CD4-positive, alpha-beta T cell treated with Interleukin-17A for 1 hour (primary cell): ENCODE data around the gene CBY2.
"Not testable (repeated sequence)": the region's sequence is repeated elsewhere in the genome, so short reads cannot be mapped to it uniquely, and the experiment has no call there.

Source experiments
- DNase-seq: peaks from one replicate; pipeline ENCODE4 v3.0.0-alpha.2; 2020

CBY2 gene, protein sequence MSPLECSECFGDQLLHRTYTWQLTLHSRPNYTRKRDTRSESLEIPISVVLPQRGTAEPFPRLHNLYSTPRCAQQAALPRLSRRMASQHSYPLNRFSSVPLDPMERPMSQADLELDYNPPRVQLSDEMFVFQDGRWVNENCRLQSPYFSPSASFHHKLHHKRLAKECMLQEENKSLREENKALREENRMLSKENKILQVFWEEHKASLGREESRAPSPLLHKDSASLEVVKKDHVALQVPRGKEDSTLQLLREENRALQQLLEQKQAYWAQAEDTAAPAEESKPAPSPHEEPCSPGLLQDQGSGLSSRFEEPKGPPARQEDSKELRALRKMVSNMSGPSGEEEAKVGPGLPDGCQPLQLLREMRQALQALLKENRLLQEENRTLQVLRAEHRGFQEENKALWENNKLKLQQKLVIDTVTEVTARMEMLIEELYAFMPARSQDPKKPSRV

DNA sequence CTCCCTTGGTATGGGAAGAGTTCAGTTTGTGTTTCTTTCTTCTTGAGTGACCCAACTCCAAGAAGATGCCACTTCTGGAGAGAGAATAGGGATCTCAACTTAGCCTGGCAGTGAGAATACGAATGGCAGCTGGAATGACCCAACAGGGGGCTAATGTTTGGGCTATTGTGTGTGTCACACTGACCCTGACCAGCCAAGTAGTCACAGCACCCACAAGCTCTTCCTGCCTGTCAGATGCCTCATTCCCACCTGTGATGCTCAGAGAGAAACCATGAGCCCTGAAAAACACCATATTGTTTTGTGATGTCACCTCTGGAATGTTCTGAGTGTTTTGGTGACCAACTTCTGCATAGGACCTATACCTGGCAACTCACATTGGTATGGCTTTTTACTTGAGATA is at the start of gene CBY2:
Gene CBY2, plus strand, starts transcription at position 233 of the 400 bp plus-strand sequence. Its CDS starts 71 bp downstream, at position 304.
- DNase-seq: no peak

DNA sequence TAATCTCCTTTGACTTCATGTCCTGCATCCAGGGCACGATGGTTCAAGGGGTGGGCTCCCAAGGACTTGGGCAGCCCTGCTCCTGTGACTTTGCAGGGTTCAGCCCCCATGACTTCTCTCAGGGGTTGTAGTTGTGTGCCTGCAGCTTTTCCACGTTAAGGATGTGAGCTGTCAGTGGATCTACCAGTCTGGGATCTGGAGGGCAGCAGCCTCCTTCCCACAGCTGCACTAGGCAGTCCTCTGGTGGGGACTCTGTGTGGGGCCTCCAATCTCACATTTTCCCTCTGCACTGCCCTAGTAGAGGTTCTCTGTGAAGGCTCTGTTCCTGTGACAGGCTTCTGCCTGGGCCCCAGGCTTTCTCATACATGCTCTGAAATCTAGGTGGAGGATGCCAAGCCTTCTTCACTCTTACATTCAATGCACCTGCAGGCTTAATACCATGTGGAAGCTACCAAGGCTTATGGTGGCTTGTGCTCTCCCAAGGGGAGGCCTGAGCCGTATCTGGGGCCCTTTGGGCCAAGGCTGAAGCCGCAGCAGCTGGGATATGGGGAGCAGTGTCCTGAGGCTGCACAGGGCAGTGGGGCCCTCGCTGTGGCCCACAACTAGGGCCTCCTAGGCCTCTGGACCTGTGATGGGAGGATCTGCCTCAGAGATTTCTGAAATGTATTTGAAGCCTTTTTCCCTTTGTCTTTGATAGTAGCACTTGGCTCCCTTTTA is 47.3 kb upstream of the CBY2 start:
- DNase-seq: no peak

GRCh38 chr13:45658586-45659235 is 43.4 kb upstream of the CBY2 start:
- no peak for DNase-seq

GRCh38 chr13:45659536-45659935 is 42.6 kb upstream of the CBY2 start:
- no peak for DNase-seq

DNA sequence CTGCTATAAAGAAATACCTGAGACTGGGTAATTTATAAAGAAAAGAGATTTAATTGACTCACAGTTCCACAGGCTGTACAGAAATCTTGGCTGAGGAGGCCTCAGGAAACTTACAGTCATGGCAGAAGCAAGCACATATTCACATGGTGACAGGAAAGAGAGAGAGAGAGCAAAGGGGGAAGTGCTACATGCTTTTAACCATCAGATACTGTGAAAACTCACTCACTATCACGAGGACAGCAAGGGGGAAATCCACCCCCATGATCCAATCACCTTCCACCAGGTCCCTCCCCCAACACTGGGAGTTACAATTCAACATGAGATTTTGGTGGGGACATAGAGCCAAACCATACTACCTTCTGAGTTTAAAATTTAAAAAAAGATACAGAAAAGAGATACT is 41.7 kb upstream of the CBY2 start:
- DNase-seq: not testable (repeated sequence)

DNA sequence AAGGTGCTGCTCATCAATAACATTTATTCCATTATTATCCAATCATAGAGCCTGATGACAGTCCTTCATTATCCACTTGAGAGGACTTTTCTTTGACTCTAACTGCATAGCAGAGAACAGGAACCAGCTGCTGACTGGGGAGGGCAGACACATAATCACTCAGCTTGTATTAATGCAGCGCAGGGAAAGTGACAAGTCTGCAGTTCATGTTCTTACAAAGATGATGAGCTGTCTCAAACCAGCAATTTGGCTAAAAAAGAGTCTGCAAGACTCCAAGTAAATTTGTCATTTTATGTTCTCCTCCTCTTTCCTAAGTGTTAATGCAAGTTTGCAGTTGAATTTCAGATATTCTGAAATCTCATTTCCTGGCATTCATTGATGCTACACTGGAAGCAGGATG is 40.0 kb upstream of the CBY2 start:
- no peak for DNase-seq

GRCh38 chr13:45662903-45663302 is 39.2 kb upstream of the CBY2 start:
- DNase-seq: not testable (repeated sequence)

GRCh38 chr13:45669626-45670025 is 32.5 kb upstream of the CBY2 start:
- DNase-seq: not testable (repeated sequence)

DNA sequence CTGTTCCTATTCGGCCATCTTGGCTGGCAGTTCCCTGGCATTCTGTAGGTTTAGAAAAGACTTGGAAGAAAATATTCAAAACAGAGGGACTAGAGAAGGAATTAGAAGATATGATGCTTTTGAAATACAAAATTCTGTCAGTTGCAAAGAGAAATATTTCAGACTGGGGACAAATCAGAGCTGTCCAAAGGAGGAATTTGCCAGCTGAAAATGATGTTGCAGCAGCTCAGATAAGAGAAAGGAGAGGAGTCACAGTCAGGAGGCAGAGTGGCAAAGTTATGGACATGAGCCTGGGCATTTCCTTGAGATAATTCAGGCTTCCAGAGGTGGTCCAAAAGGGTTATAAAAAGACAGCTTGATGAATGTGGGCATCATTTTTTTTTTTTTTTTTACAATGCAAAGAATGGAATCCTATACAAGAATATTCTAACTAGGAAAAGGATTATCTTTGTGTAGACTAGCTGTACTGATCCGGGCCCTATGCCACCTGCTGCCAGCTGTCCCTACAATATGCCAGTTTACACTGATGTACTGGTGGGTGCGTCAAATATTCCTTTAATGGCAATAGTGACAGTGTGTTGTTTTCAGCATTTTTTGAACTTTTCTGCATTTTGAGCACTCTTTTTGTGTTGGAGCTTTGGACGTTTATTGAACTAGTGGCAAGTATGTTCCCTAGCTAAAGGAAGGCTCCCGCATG is 31.8 kb upstream of the CBY2 start:
- no peak for DNase-seq

DNA sequence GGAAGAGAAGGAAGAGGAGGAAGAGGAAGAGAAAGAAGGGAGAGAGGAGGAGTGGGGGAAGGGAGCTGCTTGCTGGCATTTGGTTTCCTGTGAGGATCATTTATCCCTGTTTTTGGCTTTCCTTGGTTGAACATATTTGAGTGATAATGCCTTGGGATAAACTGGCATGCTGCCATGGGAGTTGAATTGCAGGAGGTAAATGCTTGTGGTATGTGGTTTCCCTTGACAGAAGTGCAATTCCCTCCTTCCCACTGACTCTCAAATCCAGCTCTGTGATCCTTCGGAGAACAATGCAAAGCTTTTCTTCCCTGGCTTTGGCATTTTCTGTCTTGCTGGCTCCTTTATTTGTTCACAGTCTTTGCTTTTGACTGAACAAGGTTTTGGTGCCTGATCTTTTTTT is 27.2 kb upstream of the CBY2 start:
- no peak for DNase-seq

- no peak for DNase-seq
Observed at GRCh38 chr13:45678282-45678681, 23.8 kb upstream of the CBY2 start.

- no peak for DNase-seq
Observed at GRCh38 chr13:45681113-45681512, 21.0 kb upstream of the CBY2 start.

GRCh38 chr13:45682494-45683008 is 19.6 kb upstream of the CBY2 start:
- no peak for DNase-seq

- DNase-seq: no peak
Observed at GRCh38 chr13:45683701-45684100, 18.4 kb upstream of the CBY2 start.

- DNase-seq: no peak
Observed at GRCh38 chr13:45688577-45688976, 13.5 kb upstream of the CBY2 start.

- no peak for DNase-seq
Observed at GRCh38 chr13:45690636-45691035, 11.5 kb upstream of the CBY2 start.

GRCh38 chr13:45691251-45691650 is 10.9 kb upstream of the CBY2 start:
- DNase-seq: no peak

- no peak for DNase-seq
Observed at GRCh38 chr13:45691667-45692066, 10.5 kb upstream of the CBY2 start.

DNA sequence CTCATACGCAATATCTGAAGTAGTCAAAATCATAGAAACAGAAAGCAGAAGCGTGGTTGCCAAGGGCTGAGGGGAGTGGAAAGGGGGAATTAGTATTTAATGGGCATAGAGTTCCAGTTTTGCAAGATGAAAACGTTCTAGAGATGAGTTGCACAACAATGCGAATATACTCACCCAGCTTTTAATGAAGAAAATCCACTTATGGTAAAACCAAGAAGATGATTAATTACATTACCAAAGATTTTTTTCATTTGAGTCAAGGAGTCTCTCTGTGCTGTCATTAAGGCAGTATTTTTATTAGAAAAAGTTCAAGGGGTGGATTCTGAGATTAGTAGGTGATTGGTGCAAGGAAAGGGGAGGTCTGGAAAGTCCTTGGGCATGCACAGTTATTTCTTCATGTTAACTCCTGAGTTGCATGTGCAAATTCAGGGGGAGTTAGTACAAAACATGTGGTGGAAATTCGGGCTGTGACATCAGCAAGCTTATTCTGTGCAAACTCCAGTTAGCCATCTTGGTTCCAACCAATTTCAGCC is 6.9 kb upstream of the CBY2 start:
- DNase-seq: no peak

DNA sequence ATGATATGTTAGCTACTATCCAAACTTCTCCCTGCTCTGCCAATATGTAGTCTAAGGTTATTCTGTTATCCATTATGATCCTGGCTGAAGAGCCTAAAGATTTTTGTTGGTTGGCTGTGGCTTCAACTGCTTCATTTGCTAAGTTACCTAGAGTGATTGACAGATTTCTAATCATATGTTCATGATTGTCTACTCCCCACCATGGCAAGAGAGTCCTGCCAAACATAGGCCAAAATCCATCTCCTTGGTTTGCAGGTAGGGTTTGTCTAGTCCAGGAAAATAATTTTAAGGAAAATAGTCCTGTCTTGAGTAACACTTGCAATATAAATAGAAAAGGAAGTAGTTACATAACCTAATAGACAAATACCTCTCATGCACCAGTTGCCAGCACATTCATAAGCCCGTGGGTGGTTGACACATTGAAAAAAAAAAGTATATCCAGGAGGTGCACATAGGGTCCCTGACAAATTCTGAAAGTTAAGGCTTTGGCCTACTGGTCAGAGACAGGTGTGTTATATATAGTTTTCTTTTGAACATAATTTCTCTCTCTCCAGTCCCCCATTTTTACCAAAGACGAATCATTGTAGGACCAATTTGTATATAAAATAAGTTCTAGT is 5.4 kb upstream of the CBY2 start:
- no peak for DNase-seq

DNA sequence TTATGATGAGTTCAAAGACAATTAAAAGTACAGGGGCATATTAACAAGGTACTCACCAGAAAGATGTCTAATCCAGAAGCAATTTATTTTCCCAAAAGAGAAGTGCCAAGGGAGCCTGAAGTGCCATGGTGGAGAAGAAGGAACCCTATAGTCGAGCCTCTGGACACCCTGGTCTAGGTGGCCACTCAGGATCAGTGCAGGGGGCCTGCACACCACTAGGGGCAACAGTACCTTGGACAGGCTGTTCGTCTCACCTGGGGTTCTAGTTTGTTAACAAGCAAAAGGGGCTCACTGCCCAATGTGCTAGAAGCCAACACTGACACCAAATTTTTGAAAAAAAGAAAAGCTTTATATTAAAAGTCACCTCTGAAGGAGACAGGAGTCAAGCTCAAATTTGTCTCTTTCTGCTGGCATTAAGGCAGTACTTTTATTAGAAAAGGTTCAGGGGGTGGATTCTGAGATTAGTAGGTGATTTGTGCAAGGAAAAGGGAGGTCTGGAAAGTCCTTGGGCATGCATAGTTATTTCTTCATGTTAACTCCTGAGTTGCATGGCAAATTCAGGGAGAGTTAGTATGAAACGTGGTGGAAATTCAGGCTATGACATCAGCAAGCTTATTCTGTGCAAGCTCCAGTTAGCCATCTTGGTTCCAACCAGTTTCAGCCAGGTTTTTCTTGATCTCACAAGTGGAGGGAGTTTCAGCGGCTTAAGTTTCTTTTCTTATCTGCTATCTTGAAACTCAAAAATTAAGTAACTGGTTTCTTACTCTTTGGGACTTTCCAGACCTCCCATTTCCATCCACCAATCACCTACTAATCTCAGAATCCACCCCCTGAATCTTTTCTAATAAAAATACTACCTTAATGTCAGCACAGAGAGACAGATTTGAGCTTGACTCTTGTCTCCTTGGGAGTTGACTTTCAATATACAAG is 884 bp upstream of the CBY2 start:
- no peak for DNase-seq
